Lung (tissue), 12 donors: ENCODE measurements around the gene MICAL2. TPM values are rescaled to one million over a fixed set of nuclear protein-coding genes. Genes with fewer than 3 reads are reported as not detected.

Experiments
- ATAC-seq: fragments of 200-7000 bp; cut with Tn5 transposase; one replicate; pipeline ENCODE4 v1.9.1; 2020; ENCODE audit warnings: moderate number of reproducible peaks; ENCODE audit not compliant: insufficient read depth, low FRiP score
- DNase-seq, 3 donors: peaks; one replicate each; pipeline ENCODE4 v3.0.0-alpha.2; 2013 to 2017
- H3K27ac ChIP-seq, 2 donors: one replicate each; pipeline ENCODE4 v1.5.1; 2013; ENCODE audit warnings: mild to moderate bottlenecking in 2 of 2, moderate library complexity in 2 of 2, control low read depth in 1 of 2, inconsistent platforms in 1 of 2, low read depth in 1 of 2, low read length in 1 of 2
- H3K27me3 ChIP-seq, 3 donors: one replicate each; pipeline ENCODE4 v1.5.1; 2013; ENCODE audit warnings: low read length in 2 of 3; ENCODE audit not compliant: control insufficient read depth in 3 of 3, insufficient read depth in 3 of 3
- H3K36me3 ChIP-seq, 4 donors: one replicate each; pipeline ENCODE4 v1.5.1; 2013; ENCODE audit warnings: low read length in 4 of 4, mild to moderate bottlenecking in 1 of 4, moderate library complexity in 1 of 4; ENCODE audit not compliant: control insufficient read depth in 4 of 4, insufficient read depth in 4 of 4
- H3K4me1 ChIP-seq, 5 donors: one replicate each; pipeline ENCODE4 v1.5.1; 2013; ENCODE audit warnings: low read length in 5 of 5, mild to moderate bottlenecking in 2 of 5, moderate library complexity in 1 of 5; ENCODE audit not compliant: control insufficient read depth in 5 of 5, insufficient read depth in 5 of 5
- H3K4me3 ChIP-seq: one replicate; pipeline ENCODE4 v1.5.1; 2013; ENCODE audit warnings: mild to moderate bottlenecking, control low read depth, moderate library complexity
- H3K9ac ChIP-seq, 2 donors: one replicate each; pipeline ENCODE4 v1.5.1; 2013; ENCODE audit warnings: low read length in 2 of 2, control low read depth in 1 of 2; ENCODE audit not compliant: insufficient read depth in 1 of 2
- H3K9me3 ChIP-seq, 4 donors: one replicate each; pipeline ENCODE4 v1.5.1; 2013; ENCODE audit warnings: low read length in 3 of 4, mild to moderate bottlenecking in 1 of 4, moderate library complexity in 1 of 4; ENCODE audit not compliant: control insufficient read depth in 4 of 4, insufficient read depth in 3 of 4
- CTCF ChIP-seq: IDR thresholded peaks from 2 replicates; pipeline ENCODE4 v1.5.1; 2012; ENCODE audit warnings: mild to moderate bottlenecking; ENCODE audit errors: control extremely low read depth, extremely low read depth
- WGBS, 2 donors: extraction: QIAGEN DNeasy Blood & Tissue Kit; methylation state at CpG; one replicate each; pipeline ENCODE4 v1.1.7; 2013; 5-methylcytosine and 5-hydroxymethylcytosine counted together
- polyA plus RNA-seq, 2 donors: library from polyadenylated mRNA; stranded (reverse); fragments of 200-250 nt; gene quantifications; one replicate each; pipeline ENCODE4 v1.2.1, GENCODE V29; 2013
- total RNA-seq, 2 donors: library from RNA; depleted of rRNA in 1 of 2; stranded (reverse); fragments of >200 nt in 1 of 2; gene quantifications; one replicate each; pipeline ENCODE4 v1.2.1, GENCODE V29; 2014 to 2021
- donor health status: control.
- donor health status: control.
- donor health status: Bipolar disorder and iron deficiency.
- donor health status: healthy.
- donor health status: DM: yes; HTN: yes; CAD: no.

The MICAL2 gene
- total and polyA plus RNA-seq, 4 donors = 38.2 to 218 (median 99.6) TPM

DNA sequence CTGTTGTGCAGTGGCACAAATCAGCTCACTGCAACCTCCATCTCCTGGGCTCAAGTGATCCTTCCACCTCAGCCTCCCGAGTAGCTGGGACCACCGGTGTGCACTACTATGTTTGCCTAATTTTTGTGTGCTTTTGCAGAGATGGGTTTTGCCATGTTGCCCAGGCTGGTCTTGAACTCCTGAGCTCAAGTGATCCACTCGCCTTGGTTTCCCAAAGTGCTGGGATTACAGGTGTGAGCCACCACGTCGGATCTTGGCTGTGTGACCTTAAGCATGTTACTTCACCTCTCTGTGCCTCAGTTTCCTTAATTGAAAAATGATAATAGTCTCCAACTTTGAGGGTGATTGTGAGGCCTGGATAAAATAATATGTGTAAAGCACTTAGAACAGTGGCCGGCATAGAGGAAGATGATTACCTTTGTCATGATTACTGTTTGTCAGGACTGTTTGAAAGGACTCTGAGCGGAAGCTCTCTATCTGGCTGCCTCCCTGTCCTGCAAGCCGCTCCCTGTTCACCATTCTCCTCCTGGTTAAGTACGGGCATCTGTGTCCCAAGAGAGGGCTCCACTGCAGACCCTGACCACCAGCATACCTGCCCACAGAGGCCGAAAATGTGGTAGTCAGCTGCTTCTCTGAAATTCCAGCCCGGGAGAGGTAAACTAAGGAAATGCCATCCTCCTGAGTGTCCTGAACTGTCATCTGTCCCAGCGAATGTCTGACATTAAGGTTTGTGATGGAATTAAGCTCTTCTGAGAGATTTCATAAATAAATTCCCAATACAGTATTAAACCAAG is 73.6 kb downstream of the MICAL2 start:
- no peaks in the 10 kb centered on the region for H3K27me3 ChIP-seq
- H3K27ac ChIP-seq = peak overlapping the region in 1 of 2 donors; percentile 81
- H3K9me3 ChIP-seq = no peaks in the 10 kb centered on the region
- DNase-seq (no peak), ATAC-seq (no peak)
- TF ChIP-seq CTCF = no peak
- H3K36me3 ChIP-seq = no peaks in the 10 kb centered on the region
- no peak overlapping the region for H3K4me3 ChIP-seq
- H3K4me1 ChIP-seq = peaks cover 5 to 25% (median 22%) of the 10 kb centered on the region in 5 donors
- 95 to 96% methylated on average over 12 of the region's 12 CpGs for WGBS, 2 donors
- no peak overlapping the region for H3K9ac ChIP-seq

- peak overlapping the region in 1 of 2 donors; percentile 49 for H3K27ac ChIP-seq
- no peak for DNase-seq
- ATAC-seq = no peak
- H3K36me3 ChIP-seq = no peaks in the 10 kb centered on the region
- no peak for TF ChIP-seq CTCF
- H3K4me1 ChIP-seq = peaks cover 3 to 27% (median 22%) of the 10 kb centered on the region in 5 donors
- H3K9ac ChIP-seq = no peak overlapping the region
- WGBS, 2 donors = 81 to 100% methylated on average over 1 of the region's 1 CpG
- no peaks in the 10 kb centered on the region for H3K27me3 ChIP-seq
- no peak overlapping the region for H3K4me3 ChIP-seq
- no peaks in the 10 kb centered on the region for H3K9me3 ChIP-seq
These were observed 74.3 kb downstream of the MICAL2 start for GRCh38 chr11:12184699-12185098.

DNA sequence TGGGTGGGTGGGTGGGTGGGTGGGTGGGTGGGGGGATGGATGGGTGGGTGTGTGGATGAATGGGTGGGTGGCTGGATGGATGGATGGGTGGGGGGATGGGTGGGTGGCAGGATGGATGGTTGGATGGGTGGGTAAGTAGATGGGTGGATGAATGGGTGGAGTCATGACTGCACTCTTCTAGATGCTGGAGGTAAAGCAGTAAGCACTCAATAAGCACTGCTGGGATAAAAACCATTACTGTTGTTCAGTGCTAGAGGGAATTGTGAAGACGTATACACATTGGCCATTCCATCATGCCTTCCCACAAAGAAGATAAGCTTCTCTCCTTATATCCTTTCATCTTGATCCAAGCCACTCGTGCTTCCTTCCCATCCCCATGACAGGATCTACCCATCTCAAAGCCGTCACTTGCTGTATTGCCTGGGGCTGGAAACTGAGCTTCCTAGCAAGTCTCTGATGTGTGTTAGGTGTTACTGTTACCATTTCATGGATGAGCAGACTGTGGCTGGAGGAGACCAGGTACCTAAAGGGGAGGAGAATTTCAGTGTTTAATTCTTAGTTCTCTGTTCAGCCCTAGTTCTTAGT is 74.8 kb downstream of the MICAL2 start:
- DNase-seq = no peak
- Histone ChIP-seq H3K9me3 (no peaks in the 10 kb centered on the region), H3K36me3 (no peaks in the 10 kb centered on the region), H3K4me3 (no peak overlapping the region), H3K27me3 (no peaks in the 10 kb centered on the region), H3K4me1 (peaks cover 0 to 27% (median 22%) of the 10 kb centered on the region in 5 donors), H3K27ac (peak overlapping the region; percentile 36 to 78), H3K9ac (no peak overlapping the region)
- TF ChIP-seq CTCF = no peak
- ATAC-seq = no peak
- WGBS, 2 donors = 87 to 97% methylated on average over 3 of the region's 3 CpGs
